Type B pancreatic cell (in vitro differentiated cells): ENCODE measurements around the gene NBEAL1. TPM values are rescaled to one million over a fixed set of nuclear protein-coding genes. Genes with fewer than 3 reads are reported as not detected.

Source experiments
- DNase-seq: peaks from one replicate; pipeline ENCODE4 v3.0.0; 2021; ENCODE audit warnings: mixed read lengths; ENCODE audit not compliant: unreplicated experiment; ENCODE audit errors: extremely low spot score
- H3K27ac Mint-ChIP-seq: 2 replicates; pipeline ENCODE4 v1.8.0; 2021; ENCODE audit warnings: mild to moderate bottlenecking, mixed read lengths
- H3K27me3 Mint-ChIP-seq: 2 replicates; pipeline ENCODE4 v1.8.0; 2021; ENCODE audit warnings: mixed read lengths
- H3K36me3 Mint-ChIP-seq: 2 replicates; pipeline ENCODE4 v1.8.0; 2021; ENCODE audit warnings: mixed read lengths
- H3K4me1 Mint-ChIP-seq: one replicate; pipeline ENCODE4 v1.8.0; 2021; ENCODE audit warnings: mixed read lengths; ENCODE audit not compliant: unreplicated experiment
- H3K4me3 Mint-ChIP-seq: 2 replicates; pipeline ENCODE4 v1.8.0; 2021; ENCODE audit warnings: mild to moderate bottlenecking, mixed read lengths
- H3K9me3 Mint-ChIP-seq: 2 replicates; pipeline ENCODE4 v1.8.0; 2021; ENCODE audit warnings: mixed read lengths
- total RNA-seq: library from RNA; stranded (reverse); gene quantifications from 2 replicates; pipeline ENCODE4 v1.2.1, GENCODE V29; 2021; ENCODE audit warnings: low replicate concordance
- TF ChIP-seq, protein P1 (sequence below): fragments of 200-600 bp; sonication (generic); conservative IDR thresholded peaks from 2 replicates; pipeline ENCODE4 v1.5.0; 2021; ENCODE audit warnings: antibody characterized with exemption, mild to moderate bottlenecking

Gene NBEAL1
- total RNA-seq, 1 donor from 2014 or later: 28.5 TPM

DNA sequence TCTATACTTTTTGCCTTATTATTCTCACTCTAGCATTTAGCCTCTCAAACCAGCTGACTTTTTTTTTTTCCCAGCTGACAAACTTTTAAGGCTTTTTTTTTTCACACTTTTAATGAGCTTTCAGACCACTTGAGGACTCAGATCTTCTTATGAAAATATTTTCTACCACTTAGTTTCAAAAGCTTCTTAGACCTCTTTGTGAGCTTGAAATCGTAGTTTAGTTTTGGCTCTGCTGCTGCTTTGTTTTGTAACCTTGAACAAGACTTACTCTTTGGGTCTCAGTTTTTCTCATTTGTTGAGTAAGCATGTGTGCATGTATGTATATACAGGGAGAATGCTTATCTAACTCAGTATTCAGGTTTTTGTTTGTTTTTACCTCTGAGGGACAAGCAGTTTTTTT is 3.5 kb downstream of the NBEAL1 start:
- Mint-ChIP-seq H3K27ac (peak overlapping the region; percentile 43), H3K9me3 (no peaks in the 10 kb centered on the region)

DNA sequence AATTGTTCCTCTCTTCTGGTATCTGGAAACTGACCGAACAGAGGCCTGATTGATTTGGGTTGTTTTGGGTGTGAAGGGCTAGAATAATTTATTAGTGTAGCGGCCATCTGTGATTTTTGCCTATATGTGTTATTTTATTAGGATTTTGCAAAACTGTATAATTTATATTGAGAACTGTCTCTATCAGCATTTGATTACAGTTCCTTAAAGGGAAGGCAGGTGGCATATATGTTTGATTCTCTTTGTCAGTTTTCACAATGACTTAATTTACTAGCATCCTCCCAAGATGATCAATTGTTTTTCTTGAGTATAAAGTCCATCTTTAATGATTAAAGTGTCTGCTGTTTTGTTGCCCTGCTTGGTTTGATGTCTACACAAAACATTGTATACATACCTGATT is 4.5 kb downstream of the NBEAL1 start:
- Mint-ChIP-seq H3K36me3 (peaks cover 6% of the 10 kb centered on the region), H3K4me1 (peaks cover 28% of the 10 kb centered on the region), H3K9me3 (no peaks in the 10 kb centered on the region), H3K4me3 (peak overlapping the region; percentile 75), H3K27ac (no peak overlapping the region), H3K27me3 (no peaks in the 10 kb centered on the region)
- no peak for DNase-seq
- TF ChIP-seq, protein P1, sequence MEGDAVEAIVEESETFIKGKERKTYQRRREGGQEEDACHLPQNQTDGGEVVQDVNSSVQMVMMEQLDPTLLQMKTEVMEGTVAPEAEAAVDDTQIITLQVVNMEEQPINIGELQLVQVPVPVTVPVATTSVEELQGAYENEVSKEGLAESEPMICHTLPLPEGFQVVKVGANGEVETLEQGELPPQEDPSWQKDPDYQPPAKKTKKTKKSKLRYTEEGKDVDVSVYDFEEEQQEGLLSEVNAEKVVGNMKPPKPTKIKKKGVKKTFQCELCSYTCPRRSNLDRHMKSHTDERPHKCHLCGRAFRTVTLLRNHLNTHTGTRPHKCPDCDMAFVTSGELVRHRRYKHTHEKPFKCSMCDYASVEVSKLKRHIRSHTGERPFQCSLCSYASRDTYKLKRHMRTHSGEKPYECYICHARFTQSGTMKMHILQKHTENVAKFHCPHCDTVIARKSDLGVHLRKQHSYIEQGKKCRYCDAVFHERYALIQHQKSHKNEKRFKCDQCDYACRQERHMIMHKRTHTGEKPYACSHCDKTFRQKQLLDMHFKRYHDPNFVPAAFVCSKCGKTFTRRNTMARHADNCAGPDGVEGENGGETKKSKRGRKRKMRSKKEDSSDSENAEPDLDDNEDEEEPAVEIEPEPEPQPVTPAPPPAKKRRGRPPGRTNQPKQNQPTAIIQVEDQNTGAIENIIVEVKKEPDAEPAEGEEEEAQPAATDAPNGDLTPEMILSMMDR: peak; percentile 24

More for the DNA sequence above, 3.5 kb downstream of the NBEAL1 start:
- Mint-ChIP-seq H3K36me3 (no peaks in the 10 kb centered on the region), H3K4me3 (peak overlapping the region; percentile 77), H3K27me3 (no peaks in the 10 kb centered on the region), H3K4me1 (peaks cover 33% of the 10 kb centered on the region)
- TF ChIP-seq, protein P1: no peak
- no peak for DNase-seq

DNA sequence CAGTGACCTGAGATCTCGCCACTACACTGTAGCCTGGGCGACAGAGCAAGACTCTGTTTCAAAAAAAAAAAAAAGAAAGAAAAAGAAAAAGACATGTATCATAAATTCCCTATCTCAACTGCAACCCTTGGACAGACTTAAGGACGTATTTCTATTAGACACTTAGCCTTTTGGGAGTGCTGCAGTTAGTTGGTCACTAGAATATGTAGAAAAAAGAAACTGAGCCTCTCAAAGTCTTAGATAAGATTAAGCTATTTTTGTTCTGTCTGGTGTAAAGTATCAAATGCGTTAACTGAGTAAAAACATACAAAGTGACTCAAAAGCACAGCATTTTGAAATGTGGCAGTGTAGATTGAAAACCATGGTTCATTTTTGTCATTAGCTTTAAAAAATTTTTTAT is 7.3 kb downstream of the NBEAL1 start:
- no peak overlapping the region for H3K27ac Mint-ChIP-seq
- H3K4me3 Mint-ChIP-seq: no peak overlapping the region
- H3K27me3 Mint-ChIP-seq: no peaks in the 10 kb centered on the region
- peaks cover 6% of the 10 kb centered on the region for H3K36me3 Mint-ChIP-seq
- H3K9me3 Mint-ChIP-seq: no peaks in the 10 kb centered on the region
- TF ChIP-seq, protein P1: no peak
- H3K4me1 Mint-ChIP-seq: peaks cover 22% of the 10 kb centered on the region
- no peak for DNase-seq

DNA sequence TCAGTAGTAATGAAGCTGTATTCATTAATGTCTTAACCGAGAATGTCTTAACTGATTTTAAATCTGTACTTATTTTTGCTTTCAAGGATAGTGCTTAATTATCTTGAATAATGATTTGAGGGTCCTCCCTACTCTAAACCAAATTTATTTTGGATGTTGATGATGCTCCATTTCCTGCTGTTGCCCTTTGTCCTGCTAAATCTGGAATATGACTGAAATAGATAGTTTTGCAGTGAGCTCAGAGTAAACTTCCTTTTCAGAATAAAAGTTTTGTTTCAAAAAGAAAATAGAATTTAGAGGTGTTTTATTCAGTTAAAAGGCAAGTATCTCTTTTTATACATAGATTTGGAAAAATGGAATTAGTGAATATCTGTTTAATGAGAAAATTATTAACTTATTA is 8.1 kb downstream of the NBEAL1 start:
- Mint-ChIP-seq H3K4me3 (no peak overlapping the region), H3K36me3 (peaks cover 6% of the 10 kb centered on the region), H3K27ac (no peak overlapping the region)

DNA sequence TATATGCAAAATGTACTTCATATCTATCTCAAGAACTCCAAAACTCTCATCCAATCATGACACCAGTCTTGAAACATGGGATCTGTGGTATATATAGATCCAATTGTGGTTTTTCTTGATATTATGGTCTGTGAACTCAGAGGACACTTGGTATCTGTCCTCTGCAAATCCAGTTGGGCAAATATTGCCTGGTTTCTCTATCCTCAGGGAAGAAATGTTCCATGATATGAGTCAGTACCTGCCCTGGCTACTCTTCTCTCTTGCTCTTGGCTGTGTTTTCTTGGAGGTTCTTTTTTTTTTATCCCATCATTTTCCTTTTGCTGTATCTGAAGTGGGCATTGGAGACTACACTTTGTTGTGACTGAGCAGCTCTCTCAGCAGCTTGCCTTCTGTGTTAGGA is 10.9 kb downstream of the NBEAL1 start:
- H3K9me3 Mint-ChIP-seq: no peaks in the 10 kb centered on the region
- DNase-seq: no peak
- H3K27me3 Mint-ChIP-seq: no peaks in the 10 kb centered on the region
- TF ChIP-seq, protein P1: no peak
- peaks cover 6% of the 10 kb centered on the region for H3K36me3 Mint-ChIP-seq
- H3K4me1 Mint-ChIP-seq: peaks cover 5% of the 10 kb centered on the region
- no peak overlapping the region for H3K4me3 Mint-ChIP-seq
- H3K27ac Mint-ChIP-seq: no peak overlapping the region

More for the DNA sequence above, 8.1 kb downstream of the NBEAL1 start:
- TF ChIP-seq, protein P1: no peak
- Mint-ChIP-seq H3K4me1 (peaks cover 21% of the 10 kb centered on the region), H3K27me3 (no peaks in the 10 kb centered on the region), H3K9me3 (no peaks in the 10 kb centered on the region)
- DNase-seq: no peak

DNA sequence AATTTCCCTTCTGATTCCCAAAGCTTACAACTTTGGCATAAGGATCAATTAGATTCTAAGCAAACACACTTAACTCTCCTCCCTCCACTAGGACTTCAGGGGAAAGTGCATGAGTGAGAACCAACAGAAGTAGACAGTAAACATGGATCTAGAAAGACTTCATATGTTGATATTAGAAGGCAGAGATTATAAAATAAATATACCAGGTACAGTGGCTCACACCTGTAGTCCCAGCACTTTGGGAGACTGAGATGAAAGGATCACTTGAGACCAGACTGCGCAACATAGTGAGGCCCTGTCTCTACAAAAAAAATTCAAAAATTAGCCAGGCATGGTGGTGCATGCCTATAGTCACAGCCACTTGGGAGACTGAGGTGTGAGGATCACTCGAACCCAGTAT is 15.9 kb downstream of the NBEAL1 start:
- Mint-ChIP-seq H3K27me3 (no peaks in the 10 kb centered on the region), H3K4me3 (no peak overlapping the region), H3K36me3 (peaks cover 5% of the 10 kb centered on the region), H3K4me1 (peaks cover 14% of the 10 kb centered on the region), H3K9me3 (peaks cover 5% of the 10 kb centered on the region), H3K27ac (no peak overlapping the region)
- TF ChIP-seq, protein P1: no peak
- DNase-seq: no peak
